Mesenchymal stem cell (in vitro differentiated cells and primary cell): ENCODE data around the gene ZBED1.
"Not testable (repeated sequence)": the region's sequence is repeated elsewhere in the genome, so short reads cannot be mapped to it uniquely, and the experiment has no call there.

Experiments used
- DNase-seq: peaks from one replicate; pipeline ENCODE4 v3.0.0-alpha.2; 2013
- H2AFZ ChIP-seq: one replicate; pipeline ENCODE4 v1.6.1; 2013; ENCODE audit warnings: low read depth, mild to moderate bottlenecking, control low read depth, inconsistent platforms, low read length, moderate library complexity
- H2AK5ac ChIP-seq: 2 replicates; pipeline ENCODE4 v1.6.1; 2013; ENCODE audit warnings: low read length, moderate library complexity, mild to moderate bottlenecking, inconsistent platforms; ENCODE audit not compliant: severe bottlenecking
- H2BK120ac ChIP-seq: one replicate; pipeline ENCODE4 v1.6.1; 2013; ENCODE audit warnings: low read depth, mild to moderate bottlenecking, inconsistent platforms, low read length, moderate library complexity
- H2BK12ac ChIP-seq, 2 experiments: one replicate each; pipeline ENCODE4 v1.6.1; 2013; ENCODE audit warnings: inconsistent platforms in 2 of 2, low read length in 2 of 2, mild to moderate bottlenecking in 2 of 2, moderate library complexity in 2 of 2, control low read depth in 1 of 2
- H2BK15ac ChIP-seq: one replicate; pipeline ENCODE4 v1.6.1; 2013; ENCODE audit warnings: mild to moderate bottlenecking, low read depth, inconsistent platforms; ENCODE audit not compliant: poor library complexity, severe bottlenecking
- H2BK5ac ChIP-seq: 2 replicates; pipeline ENCODE4 v1.6.1; 2013; ENCODE audit warnings: low read depth, mild to moderate bottlenecking, low read length, control low read depth, inconsistent platforms; ENCODE audit not compliant: poor library complexity, severe bottlenecking
- H3K14ac ChIP-seq, 2 experiments: one replicate each; pipeline ENCODE4 v1.6.1; 2013; ENCODE audit warnings: inconsistent platforms in 2 of 2, low read length in 2 of 2, control low read depth in 1 of 2, mild to moderate bottlenecking in 1 of 2, moderate library complexity in 1 of 2
- H3K18ac ChIP-seq, 2 experiments: one replicate each; pipeline ENCODE4 v1.6.1; 2013; ENCODE audit warnings: inconsistent platforms in 2 of 2, low read length in 2 of 2, control low read depth in 1 of 2, low read depth in 1 of 2, mild to moderate bottlenecking in 1 of 2
- H3K23ac ChIP-seq, 2 experiments: one replicate each; pipeline ENCODE4 v1.6.1; 2013; ENCODE audit warnings: inconsistent platforms in 2 of 2, low read length in 2 of 2, mild to moderate bottlenecking in 2 of 2, moderate library complexity in 2 of 2, control low read depth in 1 of 2
- H3K27ac ChIP-seq: 2 replicates; pipeline ENCODE4 v1.5.1; 2013; ENCODE audit warnings: mild to moderate bottlenecking, moderate library complexity, low read length, control low read depth, inconsistent platforms; ENCODE audit not compliant: poor library complexity, severe bottlenecking
- H3K27me3 ChIP-seq, 2 experiments: 2 replicates each; pipeline versions ENCODE4 v1.6.1 to v1.7.0; 2013; ENCODE audit warnings: low read length in 2 of 2, mild to moderate bottlenecking in 2 of 2, moderate library complexity in 2 of 2, control low read depth in 1 of 2, inconsistent platforms in 1 of 2; ENCODE audit not compliant: control insufficient read depth in 1 of 2, insufficient read depth in 1 of 2
- H3K36me3 ChIP-seq, 2 experiments: 2 replicates each; pipeline versions ENCODE4 v1.6.1 to v1.7.0; 2013; ENCODE audit warnings: low read length in 2 of 2, control low read depth in 1 of 2, inconsistent platforms in 1 of 2, low read depth in 1 of 2, mild to moderate bottlenecking in 1 of 2; ENCODE audit not compliant: insufficient read depth in 2 of 2, control insufficient read depth in 1 of 2
- H3K4ac ChIP-seq, 2 experiments: one replicate each; pipeline ENCODE4 v1.6.1; 2013; ENCODE audit warnings: inconsistent platforms in 2 of 2, low read length in 2 of 2, mild to moderate bottlenecking in 2 of 2, moderate library complexity in 2 of 2, control low read depth in 1 of 2, low read depth in 1 of 2
- H3K4me1 ChIP-seq: 2 replicates; pipeline ENCODE4 v1.6.1; 2013; ENCODE audit warnings: low read depth, low read length, control low read depth; ENCODE audit not compliant: control insufficient read depth, insufficient read depth
- H3K4me2 ChIP-seq: 2 replicates; pipeline ENCODE4 v1.6.1; 2013; ENCODE audit warnings: low read length, mild to moderate bottlenecking, inconsistent platforms; ENCODE audit not compliant: poor library complexity, severe bottlenecking
- H3K4me3 ChIP-seq, 2 experiments: 2 replicates each; pipeline versions ENCODE4 v1.5.1 to v1.7.0; 2013; ENCODE audit warnings: low read length in 2 of 2, mild to moderate bottlenecking in 2 of 2, control low read depth in 1 of 2, low read depth in 1 of 2; ENCODE audit not compliant: insufficient read depth in 1 of 2
- H3K79me1 ChIP-seq: replicated peaks from 2 replicates; pipeline ENCODE4 v1.6.1; 2013; ENCODE audit warnings: mild to moderate bottlenecking, control low read depth, low read length, inconsistent platforms; ENCODE audit not compliant: poor library complexity, severe bottlenecking
- H3K9ac ChIP-seq: 2 replicates; pipeline ENCODE4 v1.7.0; 2013; ENCODE audit warnings: mild to moderate bottlenecking, low read length, moderate library complexity
- H3K9me3 ChIP-seq: 2 replicates; pipeline ENCODE4 v1.7.0; 2013; ENCODE audit warnings: mild to moderate bottlenecking, low read length; ENCODE audit not compliant: control insufficient read depth
- H4K8ac ChIP-seq: one replicate; pipeline ENCODE4 v1.6.1; 2013; ENCODE audit warnings: inconsistent platforms, mild to moderate bottlenecking, low read length, moderate library complexity
- H4K91ac ChIP-seq: one replicate; pipeline ENCODE4 v1.6.1; 2013; ENCODE audit warnings: mild to moderate bottlenecking, low read length, inconsistent platforms
- WGBS: methylation state at CpG from one replicate; pipeline ENCODE4 v1.1.7; 2013; ENCODE audit warnings: mixed read lengths; 5-methylcytosine and 5-hydroxymethylcytosine counted together

Gene ZBED1

DNA sequence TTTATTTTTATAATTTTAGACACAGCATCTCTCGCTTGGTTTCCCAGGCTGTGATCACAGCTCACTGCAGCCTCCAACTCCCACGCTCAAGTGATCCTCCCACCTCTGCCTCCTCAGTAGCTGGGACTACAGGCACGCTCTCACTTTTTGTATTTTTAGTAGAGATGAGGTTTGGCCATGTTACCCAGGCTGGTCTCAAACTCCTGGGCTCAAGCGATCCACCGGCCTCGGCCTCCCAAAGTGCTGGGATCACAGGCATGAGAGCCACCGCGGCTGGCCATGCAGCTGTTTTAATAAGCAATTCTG is 39.1 kb downstream of the ZBED1 start:
- H3K36me3 ChIP-seq = peaks cover 0 to 6% of the 10 kb centered on the region in 2 experiments
- 100% methylated on average over 8 of the region's 8 CpGs for WGBS
- H3K79me1 ChIP-seq = peaks cover 41% of the 10 kb centered on the region
- no peaks in the 10 kb centered on the region for H3K9me3 ChIP-seq
- H3K18ac ChIP-seq = no peak overlapping the region
- no peak overlapping the region for H3K9ac ChIP-seq
- no peak overlapping the region for H2BK15ac ChIP-seq
- H3K4ac ChIP-seq = no peak overlapping the region
- no peak overlapping the region for H3K27ac ChIP-seq
- no peak overlapping the region for H2BK12ac ChIP-seq
- no peak overlapping the region for H4K8ac ChIP-seq
- no peaks in the 10 kb centered on the region for H3K4me1 ChIP-seq
- no peak overlapping the region for H3K4me2 ChIP-seq
- H3K23ac ChIP-seq = no peak overlapping the region
- H4K91ac ChIP-seq = no peak overlapping the region
- no peak overlapping the region for H2BK5ac ChIP-seq
- no peak for DNase-seq
- no peak overlapping the region for H3K4me3 ChIP-seq
- no peak overlapping the region for H2AFZ ChIP-seq
- H2BK120ac ChIP-seq = no peak overlapping the region
- H2AK5ac ChIP-seq = no peak overlapping the region
- no peaks in the 10 kb centered on the region for H3K27me3 ChIP-seq
- H3K14ac ChIP-seq = no peak overlapping the region

DNA sequence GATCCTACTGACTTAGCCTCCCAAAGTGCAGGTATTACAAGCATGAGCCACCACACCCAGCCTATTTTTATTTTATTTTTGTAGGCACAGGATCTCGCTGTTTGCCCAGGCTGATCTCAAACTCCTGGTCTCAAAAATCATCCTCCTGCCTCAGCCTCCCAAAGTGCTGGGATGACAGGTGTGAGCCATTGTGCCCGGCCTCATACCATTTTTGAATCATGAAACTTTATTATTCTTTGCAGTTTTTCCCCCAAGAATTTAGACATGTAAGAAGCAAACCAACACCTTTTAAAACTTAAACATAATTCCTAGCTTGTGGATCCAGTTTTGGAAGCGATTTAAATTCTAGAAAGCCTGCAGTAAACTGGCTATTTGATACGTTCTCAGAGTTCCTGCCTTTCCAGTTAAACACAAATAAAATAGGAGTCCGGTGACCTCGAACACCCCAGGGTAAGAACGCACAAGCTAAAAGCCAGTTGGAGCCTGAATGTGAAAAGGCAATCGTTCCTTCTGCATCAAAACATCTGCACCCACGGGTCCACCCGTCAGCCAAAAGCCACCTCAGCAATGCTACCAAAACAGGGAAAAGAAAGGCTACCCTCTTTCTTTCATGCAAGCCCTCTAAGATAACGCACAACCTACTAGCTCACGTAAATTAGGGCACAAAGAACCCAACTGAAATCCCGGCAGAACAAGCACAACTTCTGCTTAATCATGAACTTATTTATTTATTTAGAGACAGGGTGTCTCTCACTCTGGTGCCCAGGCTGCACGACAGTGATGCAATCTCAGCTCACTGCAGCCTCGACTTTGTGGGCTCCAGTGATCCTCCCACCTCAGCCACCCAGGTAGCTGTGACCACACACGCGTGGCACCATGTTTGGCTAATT is 39.7 kb downstream of the ZBED1 start:
- H3K4me1 ChIP-seq, H2BK5ac ChIP-seq, H3K4me2 ChIP-seq, H2BK120ac ChIP-seq, H3K4me3 ChIP-seq, H3K9ac ChIP-seq, H3K36me3 ChIP-seq, H2BK15ac ChIP-seq, H3K27ac ChIP-seq, DNase-seq, H3K14ac ChIP-seq, H4K8ac ChIP-seq, H3K9me3 ChIP-seq, H2BK12ac ChIP-seq, H2AK5ac ChIP-seq, H3K27me3 ChIP-seq, H2AFZ ChIP-seq, H3K18ac ChIP-seq, H3K23ac ChIP-seq, H3K4ac ChIP-seq, H4K91ac ChIP-seq: not testable (repeated sequence)
- H3K79me1 ChIP-seq = peaks cover 36% of the 10 kb centered on the region
- WGBS = 92% methylated on average over 11 of the region's 17 CpGs

DNA sequence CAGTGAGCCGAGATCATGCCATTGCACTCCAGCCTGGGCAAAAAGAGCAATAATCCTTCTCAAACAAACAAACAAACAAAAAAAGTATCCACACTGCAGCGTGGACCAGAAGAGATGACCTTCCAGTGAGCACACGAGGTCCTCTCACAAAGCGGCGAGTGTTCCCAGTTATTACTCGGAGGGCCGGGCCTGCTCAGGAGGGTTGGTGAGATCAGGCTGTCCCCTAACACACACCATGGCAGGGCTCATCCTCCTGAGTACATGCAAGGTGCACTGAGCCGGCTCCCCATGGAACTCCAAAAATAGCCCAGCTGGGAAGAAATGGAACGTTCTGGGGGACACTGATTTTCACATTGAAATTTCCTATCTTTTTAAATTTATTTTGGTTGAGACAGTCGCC is 40.7 kb downstream of the ZBED1 start:
- H4K91ac ChIP-seq = not testable (repeated sequence)

DNA sequence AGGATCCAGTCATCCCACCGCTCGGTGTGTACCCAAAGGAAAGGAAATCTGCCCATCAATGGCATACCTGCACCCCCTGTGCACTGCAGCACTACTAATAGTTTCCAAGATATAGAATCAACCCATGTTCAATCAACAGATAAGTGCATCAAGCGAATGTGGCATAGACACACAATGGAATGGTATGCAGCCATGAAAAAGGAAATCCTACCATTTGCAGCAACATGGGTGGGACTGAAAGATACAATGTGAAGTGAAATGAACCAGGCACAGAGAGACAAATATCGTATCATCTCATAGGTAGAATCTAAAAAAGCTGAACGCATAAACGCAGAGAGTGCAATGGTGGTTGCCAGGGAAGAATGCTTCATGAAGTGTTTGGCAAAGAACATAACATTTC is 42.5 kb downstream of the ZBED1 start:
- Histone ChIP-seq H3K9ac (no peak overlapping the region), H3K18ac (no peak overlapping the region), H2AFZ (no peak overlapping the region), H3K4me3 (no peak overlapping the region), H4K91ac (no peak overlapping the region), H2BK120ac (no peak overlapping the region), H3K4me2 (no peak overlapping the region), H3K4me1 (no peaks in the 10 kb centered on the region), H3K23ac (no peak overlapping the region), H3K36me3 (peaks cover 0 to 6% of the 10 kb centered on the region in 2 experiments), H2BK15ac (no peak overlapping the region), H3K27me3 (no peaks in the 10 kb centered on the region), H3K79me1 (peaks cover 37% of the 10 kb centered on the region), H2AK5ac (no peak overlapping the region), H3K4ac (no peak overlapping the region), H2BK5ac (no peak overlapping the region), H3K27ac (no peak overlapping the region), H3K9me3 (no peaks in the 10 kb centered on the region), H3K14ac (no peak overlapping the region), H4K8ac (no peak overlapping the region), H2BK12ac (no peak overlapping the region)
- WGBS = 98% methylated on average over 6 of the region's 6 CpGs
- DNase-seq = no peak

More for the DNA sequence above, 40.7 kb downstream of the ZBED1 start:
- not testable (repeated sequence) for H3K23ac ChIP-seq, H3K9ac ChIP-seq, H2AK5ac ChIP-seq, H2BK12ac ChIP-seq, DNase-seq, H2BK5ac ChIP-seq, H2BK120ac ChIP-seq, H3K36me3 ChIP-seq, H3K18ac ChIP-seq, H3K4me1 ChIP-seq, H3K4me2 ChIP-seq, H2AFZ ChIP-seq, H3K9me3 ChIP-seq, H3K14ac ChIP-seq, H2BK15ac ChIP-seq, H3K27ac ChIP-seq, H3K4me3 ChIP-seq, H4K8ac ChIP-seq, H3K27me3 ChIP-seq, H3K4ac ChIP-seq
- 95% methylated on average over 8 of the region's 10 CpGs for WGBS
- H3K79me1 ChIP-seq = peaks cover 40% of the 10 kb centered on the region
